ENCODE results near the gene CYB561. TPM values are rescaled to one million over a fixed set of nuclear protein-coding genes. Genes with fewer than 3 reads are reported as not detected.

Gene CYB561
- total and polyA plus RNA-seq, 2 donors (not counting 3 experiments of a cell fraction or from before 2014, with no cell fraction given): 34.9 to 71.1 TPM

DNA sequence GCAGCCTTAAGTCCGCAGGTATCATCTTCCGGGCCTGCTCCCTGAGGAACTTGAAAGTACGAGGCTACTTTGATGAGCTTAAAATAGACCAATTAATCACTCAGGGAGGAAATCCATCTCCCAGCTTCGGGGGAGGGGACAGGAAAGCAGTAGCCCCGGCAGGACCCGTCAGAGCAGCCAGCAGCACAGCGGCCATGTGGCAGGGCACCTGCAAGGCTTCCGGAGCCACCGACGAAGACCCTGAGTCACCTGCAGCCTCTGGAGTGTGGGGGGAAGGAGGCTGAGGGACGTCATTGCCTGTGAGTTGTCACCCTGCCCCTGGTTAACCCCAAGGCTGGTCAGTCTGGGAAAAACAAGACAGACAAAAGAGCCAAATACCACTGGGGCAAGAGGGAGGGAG lies 4.4 kb upstream of the CYB561 start:
- Histone ChIP-seq H3K4me2 (ENCODE audit: insufficient read depth, low read length) (peak overlapping the region; percentile 31), H3K79me2 (ENCODE audit: control insufficient read depth, insufficient read depth, low read length) (no peaks in the 10 kb centered on the region), H3K4me3 (replicated peaks in 1 of 3; ENCODE audit: insufficient read depth in 1 of 3, low read depth in 1 of 3, low read length in 3 of 3) (no peak overlapping the region), H3K36me3 (ENCODE audit: control insufficient read depth in 2 of 2, extremely low read depth in 1 of 2, insufficient read depth in 2 of 2, low read length in 2 of 2) (no peaks in the 10 kb centered on the region), H3K4me1 (ENCODE audit: control insufficient read depth, extremely low read depth, insufficient read depth, low read length) (peaks cover 52% of the 10 kb centered on the region), H3K9me3 (replicated peaks; ENCODE audit: control insufficient read depth, insufficient read depth, low read length) (no peaks in the 10 kb centered on the region), H2AFZ (ENCODE audit: low read depth, low read length) (no peak overlapping the region), H3K9me1 (replicated peaks; ENCODE audit: control insufficient read depth, extremely low read depth, insufficient read depth, low read length) (no peaks in the 10 kb centered on the region), H3K27me3 (ENCODE audit: control insufficient read depth in 2 of 2, insufficient read depth in 2 of 2, low read length in 2 of 2) (no peaks in the 10 kb centered on the region), H3K27ac (ENCODE audit: insufficient read depth, low read depth, low read length) (peak overlapping the region; percentile 72), H3K9ac (replicated peaks; ENCODE audit: extremely low read depth, insufficient read depth, low read length) (peak overlapping the region; percentile 40), H4K20me1 (replicated peaks; ENCODE audit: control insufficient read depth, extremely low read depth, insufficient read depth, low read length) (no peaks in the 10 kb centered on the region)
- FAIRE-seq: peak; percentile 97
- dilution Hi-C loops (cut with MboI; ENCODE audit: extremely low pct_ligation_motif_present, low sequenced_read_pairs) (no loop called here), intact Hi-C loops (cut with micrococcal nuclease) (loop anchor here (1.0 kb wide), 2 partner anchors 24 to 30 kb away; no protein-coding TSS in a partner anchor)
- ChIA-PET POLR2A (no interaction called here), CTCF (interaction anchor here (1.6 to 5.1 kb wide), 4 partner anchors 18 to 28 kb away, joined by 4 to 21 read pairs (median 8); partner anchors contain the start of gene ACE)
- no TSS peak for BruUV-seq (replicated peaks)
- TF ChIP-seq POLR2AphosphoS5 (IDR thresholded peaks at IDR 0.05; ENCODE audit: insufficient read depth, low read depth, low read length) (peak; percentile 90), JUN (IDR thresholded peaks at IDR 0.05; ENCODE audit: borderline replicate concordance, insufficient read depth, insufficient read length, low read depth) (peak; percentile 72), GATA2 (IDR thresholded peaks at IDR 0.05; ENCODE audit: insufficient read depth, insufficient read length, low read depth, low read length) (peak; percentile 75), FOS (IDR thresholded peaks at IDR 0.05; ENCODE audit: borderline replicate concordance, insufficient read depth, low read length) (peak; percentile 94), MYC (IDR thresholded peaks at IDR 0.05; ENCODE audit: low read depth, low read length) (peak; percentile 81), POLR2A (IDR thresholded peaks at IDR 0.05; ENCODE audit: low read depth, low read length) (no peak)
- TF ChIP-seq, protein P1, sequence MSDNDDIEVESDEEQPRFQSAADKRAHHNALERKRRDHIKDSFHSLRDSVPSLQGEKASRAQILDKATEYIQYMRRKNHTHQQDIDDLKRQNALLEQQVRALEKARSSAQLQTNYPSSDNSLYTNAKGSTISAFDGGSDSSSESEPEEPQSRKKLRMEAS (IDR thresholded peaks at IDR 0.05; ENCODE audit: insufficient read depth, insufficient read length): peak; percentile 76
- TF ChIP-seq, protein P2, sequence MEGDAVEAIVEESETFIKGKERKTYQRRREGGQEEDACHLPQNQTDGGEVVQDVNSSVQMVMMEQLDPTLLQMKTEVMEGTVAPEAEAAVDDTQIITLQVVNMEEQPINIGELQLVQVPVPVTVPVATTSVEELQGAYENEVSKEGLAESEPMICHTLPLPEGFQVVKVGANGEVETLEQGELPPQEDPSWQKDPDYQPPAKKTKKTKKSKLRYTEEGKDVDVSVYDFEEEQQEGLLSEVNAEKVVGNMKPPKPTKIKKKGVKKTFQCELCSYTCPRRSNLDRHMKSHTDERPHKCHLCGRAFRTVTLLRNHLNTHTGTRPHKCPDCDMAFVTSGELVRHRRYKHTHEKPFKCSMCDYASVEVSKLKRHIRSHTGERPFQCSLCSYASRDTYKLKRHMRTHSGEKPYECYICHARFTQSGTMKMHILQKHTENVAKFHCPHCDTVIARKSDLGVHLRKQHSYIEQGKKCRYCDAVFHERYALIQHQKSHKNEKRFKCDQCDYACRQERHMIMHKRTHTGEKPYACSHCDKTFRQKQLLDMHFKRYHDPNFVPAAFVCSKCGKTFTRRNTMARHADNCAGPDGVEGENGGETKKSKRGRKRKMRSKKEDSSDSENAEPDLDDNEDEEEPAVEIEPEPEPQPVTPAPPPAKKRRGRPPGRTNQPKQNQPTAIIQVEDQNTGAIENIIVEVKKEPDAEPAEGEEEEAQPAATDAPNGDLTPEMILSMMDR (IDR thresholded peaks at IDR 0.05; ENCODE audit: extremely low read depth in 1 of 2, insufficient read depth in 1 of 2, low read depth in 1 of 2, low read length in 2 of 2): no peak
- DNase-seq (ENCODE audit: low read depth, low spot score): peak; percentile 92

All from endothelial cell of umbilical vein (primary cell).